NCI-H1417 treated with DMSO at 0.1 percent for 48 hours (cell line): Measurements from ENCODE around the gene KCNJ16.

Source experiments
- DNase-seq: peaks from one replicate; lab custom pipeline; 2025; lab: John Stamatoyannopoulos, UW

Gene KCNJ16

GRCh38 chr17:70171159-70171558, 96.1 kb downstream of the KCNJ16 start:
- no peak for DNase-seq

- no peak for DNase-seq
Observed at GRCh38 chr17:70172449-70172848, 97.4 kb downstream of the KCNJ16 start.

- DNase-seq, result no peak
Observed at GRCh38 chr17:70172923-70173322, 97.9 kb downstream of the KCNJ16 start.

DNA sequence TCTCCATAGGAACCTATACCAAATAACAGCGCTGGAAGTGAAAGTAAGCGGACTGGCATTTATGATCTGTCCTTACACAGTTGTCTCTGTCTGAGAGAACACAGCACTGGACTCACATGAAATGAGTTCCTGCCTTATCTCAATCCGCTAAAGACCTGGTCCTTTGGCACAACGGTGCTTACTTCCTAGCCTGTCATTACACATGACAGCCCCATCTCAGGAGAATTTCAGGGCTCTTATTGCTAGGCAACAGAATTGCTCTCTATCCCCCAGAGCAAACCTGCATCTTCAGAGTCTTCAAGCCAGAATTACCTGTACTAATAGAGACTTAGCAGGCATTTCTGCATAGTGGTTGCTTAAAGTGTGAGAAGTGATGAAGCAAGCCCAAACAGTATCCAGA, 98.7 kb downstream of the KCNJ16 start:
- DNase-seq, result no peak

GRCh38 chr17:70181376-70181775, 106.4 kb downstream of the KCNJ16 start:
- no peak for DNase-seq

- DNase-seq, result no peak
Observed at GRCh38 chr17:70181866-70182265, 106.8 kb downstream of the KCNJ16 start.

DNA sequence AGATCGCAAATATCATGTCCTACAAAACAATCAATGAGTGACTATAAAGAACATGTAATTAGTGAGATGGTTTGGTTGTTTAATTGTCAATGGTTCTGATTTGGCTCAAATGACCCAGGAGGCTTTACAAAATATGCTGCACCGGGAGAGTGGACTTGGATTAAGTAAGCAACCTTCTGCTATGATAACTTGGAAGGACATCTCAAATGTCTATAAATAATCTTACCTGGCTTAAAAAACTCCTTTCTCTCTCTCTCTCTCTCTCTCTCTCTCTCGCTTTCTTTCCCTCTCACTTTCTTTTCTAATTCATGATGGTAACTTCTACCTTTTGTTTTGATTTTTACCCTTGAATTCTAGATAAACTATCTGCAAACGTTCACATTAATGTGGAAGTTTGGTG, 108.5 kb downstream of the KCNJ16 start:
- DNase-seq, result no peak

GRCh38 chr17:70184207-70184606, 109.2 kb downstream of the KCNJ16 start:
- DNase-seq, result no peak

- no peak for DNase-seq
Observed at GRCh38 chr17:70184770-70185169, 109.7 kb downstream of the KCNJ16 start.
